GM21786 (cell line): Measurements from ENCODE around the gene MMP17.
"Not testable (repeated sequence)": the region's sequence is repeated elsewhere in the genome, so short reads cannot be mapped to it uniquely, and the experiment has no call there.

Experiments used
- ATAC-seq: cut with Tn5 transposase; IDR thresholded peaks from one replicate; pipeline ENCODE4 v1.9.1; 2021; ENCODE audit not compliant: unreplicated experiment

MMP17 gene

DNA sequence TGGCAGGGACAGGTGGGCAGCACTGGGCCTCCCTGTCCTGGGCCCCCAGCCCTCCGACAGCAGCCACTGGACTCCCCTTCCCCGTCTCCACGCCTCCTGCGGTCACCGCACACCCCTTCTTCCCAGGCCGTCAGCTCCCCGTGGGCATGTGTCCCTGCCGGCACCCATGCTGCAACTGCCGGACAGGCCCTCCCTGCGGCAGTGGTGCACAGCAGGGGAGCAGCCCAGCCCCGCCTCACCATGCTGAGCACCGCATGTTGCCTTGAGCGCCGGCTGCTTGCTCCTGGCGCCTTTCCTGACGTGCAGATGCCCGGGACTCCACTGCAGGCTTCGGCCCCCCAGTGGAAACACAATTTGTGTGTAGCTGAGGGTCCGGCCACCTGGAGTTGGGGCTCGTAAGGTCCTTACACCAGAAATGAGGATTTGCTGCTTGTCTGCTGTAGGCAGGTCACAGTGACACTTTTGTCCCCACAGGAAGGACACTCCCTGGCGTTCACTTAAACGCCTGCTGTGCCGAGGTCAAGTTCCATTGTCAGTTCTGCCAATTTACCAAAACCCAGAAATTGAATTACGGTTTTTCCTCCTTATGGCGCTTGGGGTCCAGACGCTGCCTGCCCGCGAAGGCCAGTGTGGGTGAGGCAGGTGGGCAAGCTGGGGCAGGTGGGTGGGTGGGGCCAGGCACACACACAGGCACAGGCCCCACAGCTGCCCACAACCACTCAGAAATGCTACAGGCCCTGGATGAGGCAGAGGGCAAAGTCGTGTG is 28.2 kb upstream of the MMP17 start:
- no peak for ATAC-seq

DNA sequence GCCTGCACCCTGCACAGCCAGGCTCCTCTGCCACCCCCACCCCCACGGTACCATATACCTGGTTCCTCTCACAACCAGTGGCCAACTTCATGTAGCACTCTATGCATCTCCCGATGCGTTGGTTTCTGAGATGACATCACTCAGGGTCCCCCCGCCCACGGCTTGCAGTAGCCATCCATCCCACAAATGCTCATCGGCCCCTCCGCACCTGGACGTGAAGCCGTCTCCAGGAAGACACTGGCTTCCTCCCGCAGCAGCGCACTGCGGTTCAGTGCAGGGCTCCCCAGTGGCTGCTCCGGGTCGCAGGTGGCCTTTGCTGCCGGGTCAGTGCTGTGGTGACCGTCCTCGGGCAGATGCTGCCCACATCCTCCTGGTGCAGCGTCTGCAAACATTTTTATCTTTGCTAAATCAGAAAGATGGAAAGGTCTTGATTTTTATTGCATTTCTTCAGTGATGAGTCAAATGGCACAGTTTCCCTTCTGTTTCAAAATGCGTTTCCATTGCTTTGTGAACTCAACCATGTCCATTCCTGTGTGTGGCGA is 27.5 kb upstream of the MMP17 start:
- ATAC-seq, result no peak

DNA sequence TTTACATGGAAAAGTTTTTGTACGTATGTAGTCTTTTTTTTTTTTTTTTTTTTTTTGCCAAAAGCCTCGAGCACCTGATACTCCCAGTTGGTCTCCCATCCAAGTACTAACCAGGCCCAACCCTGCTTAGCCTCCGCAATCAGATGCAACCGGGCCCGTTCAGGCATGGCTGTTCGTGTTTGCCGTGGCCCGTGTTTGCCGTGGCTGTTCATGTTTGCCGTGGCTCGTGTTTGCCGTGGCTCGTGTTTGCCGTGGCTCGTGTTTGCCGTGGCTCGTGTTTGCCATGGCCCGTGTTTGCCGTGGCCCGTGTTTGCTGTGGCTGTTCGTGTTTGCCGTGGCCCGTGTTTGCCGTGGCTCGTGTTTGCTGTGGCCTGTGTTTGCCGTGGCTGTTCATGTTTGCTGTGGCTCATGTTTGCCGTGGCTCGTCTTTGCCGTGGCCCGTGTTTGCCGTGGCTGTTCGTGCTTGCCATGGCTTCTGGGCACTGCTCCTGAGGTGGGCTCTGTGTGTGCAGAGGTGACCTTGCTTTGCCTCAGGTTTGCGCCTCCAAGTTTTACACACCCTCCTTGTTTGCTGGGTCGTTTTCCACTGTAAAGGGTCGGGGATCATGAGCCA is 26.8 kb upstream of the MMP17 start:
- no peak for ATAC-seq

DNA sequence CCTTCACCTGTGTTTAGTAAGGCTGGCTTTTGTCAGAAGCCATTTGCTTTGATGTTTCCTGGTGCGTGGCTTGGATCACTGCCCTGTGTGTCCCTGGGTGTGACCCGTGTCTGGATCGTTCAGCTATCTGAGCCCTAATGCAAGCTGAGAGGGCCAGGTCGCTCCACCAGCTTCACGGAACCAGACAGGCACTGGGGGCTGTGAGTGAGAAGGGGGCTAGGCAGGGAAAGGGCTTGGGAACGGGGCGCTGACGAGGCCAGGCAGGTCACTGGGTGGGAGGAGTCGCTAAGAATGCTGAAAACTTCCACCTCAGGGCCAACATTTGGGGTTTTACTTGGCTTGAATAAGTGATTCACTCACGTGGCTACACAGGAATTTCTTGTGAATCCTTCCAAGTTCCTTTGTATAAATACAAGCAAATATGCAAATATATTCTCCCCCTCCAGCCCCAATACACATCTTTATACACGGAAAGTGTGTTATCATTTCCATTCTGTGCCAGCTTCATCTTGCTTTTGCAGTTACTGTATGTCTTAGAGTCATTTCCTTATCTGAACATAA is 24.2 kb upstream of the MMP17 start:
- no peak for ATAC-seq

DNA sequence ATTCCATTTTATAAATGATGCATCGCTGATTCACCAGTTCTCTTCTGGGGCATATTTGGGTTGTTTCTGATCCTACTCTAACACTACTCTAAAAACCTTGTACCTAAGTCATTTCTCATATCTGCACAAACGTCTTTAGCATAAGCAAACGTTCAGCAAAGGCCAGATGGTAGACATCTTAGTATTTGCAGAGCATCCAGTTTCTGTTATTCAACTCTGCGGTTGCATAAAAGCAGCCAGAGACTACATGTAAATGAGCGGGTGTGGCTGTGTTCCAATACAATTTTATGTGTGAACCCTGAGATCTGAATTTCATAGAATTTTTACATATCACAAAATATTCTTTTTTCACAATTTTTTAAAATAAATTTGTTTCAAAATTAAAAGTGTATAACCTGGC is 22.8 kb upstream of the MMP17 start:
- ATAC-seq, result no peak

DNA sequence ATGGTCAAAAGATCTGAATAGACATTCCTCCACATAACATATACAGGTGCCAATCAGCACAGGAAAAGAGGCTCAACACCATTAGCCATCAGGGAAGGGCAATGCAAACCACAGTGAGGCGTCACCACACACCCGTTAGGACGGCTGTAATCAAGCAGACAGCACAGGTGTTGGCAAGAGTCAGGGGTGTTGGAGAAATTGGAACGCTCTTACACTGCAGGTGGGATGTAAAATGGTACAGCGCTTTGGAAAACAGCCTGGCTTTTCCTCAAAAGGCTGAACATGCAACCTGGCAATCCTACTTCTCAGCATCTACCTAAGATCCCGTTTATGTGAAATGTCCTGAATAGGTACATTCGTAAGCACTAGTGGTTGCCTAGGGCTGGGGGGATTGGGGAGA is 21.5 kb upstream of the MMP17 start:
- ATAC-seq, result no peak

DNA sequence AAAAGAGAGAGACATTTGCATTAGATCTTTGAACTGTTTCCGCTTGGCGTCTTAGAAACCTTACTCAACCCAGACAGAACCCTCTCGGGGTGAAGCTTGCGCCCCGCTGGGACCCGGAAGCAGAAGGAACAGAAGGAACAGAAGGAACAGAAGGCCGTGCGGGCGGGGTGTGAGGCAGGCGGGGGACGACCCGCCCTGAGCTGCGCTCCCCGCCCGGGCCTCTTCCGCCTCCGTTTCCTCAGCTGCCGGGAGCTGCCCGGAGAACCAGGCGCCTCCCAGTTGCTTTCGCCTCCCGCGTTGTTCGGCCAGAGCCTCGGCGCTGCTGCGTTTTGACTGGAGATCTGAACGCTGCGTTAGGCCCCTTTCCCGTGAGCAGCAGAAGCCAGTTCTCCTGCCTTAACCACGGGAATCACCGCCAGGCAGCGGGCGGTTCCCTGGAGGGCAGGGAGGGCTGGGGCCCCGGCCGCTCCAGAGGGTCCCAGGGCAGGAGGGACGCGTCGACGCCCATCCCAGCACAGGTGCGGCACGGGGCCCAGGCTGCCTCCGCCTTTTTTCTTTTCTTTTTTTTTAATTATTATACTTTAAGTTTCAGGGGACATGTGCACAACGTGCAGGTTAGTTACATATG is 19.3 kb upstream of the MMP17 start:
- ATAC-seq, result no peak

DNA sequence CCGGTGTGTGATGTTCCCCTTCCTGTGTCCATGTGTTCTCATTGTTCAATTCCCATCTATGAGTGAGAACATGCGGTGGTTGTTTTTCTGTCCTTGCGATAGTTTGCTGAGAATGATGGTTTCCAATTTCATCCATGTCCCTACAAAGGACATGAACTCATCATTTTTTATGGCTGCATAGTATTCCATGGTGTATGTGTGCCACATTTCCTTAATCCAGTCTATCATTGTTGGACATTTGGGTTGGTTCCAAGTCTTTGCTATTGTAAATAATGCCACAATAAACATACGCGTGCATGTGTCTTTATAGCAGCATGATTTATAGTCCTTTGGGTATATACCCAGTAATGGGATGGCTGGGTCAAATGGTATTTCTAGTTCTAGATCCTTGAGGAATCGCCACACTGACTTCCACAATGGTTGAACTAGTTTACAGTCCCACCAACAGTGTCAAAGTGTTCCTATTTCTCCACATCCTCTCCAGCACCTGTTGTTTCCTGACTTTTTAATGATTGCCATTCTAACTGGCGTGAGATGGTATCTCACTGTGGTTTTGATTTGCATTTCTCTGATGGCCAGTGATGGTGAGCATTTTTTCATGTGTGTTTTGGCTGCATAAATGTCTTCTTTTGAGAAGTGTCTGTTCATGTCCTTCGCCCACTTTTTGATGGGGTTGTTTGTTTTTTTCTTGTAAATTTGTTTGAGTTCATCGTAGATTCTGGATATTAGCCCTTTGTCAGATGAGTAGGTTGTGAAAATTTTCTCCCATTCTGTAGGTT is 18.5 kb upstream of the MMP17 start:
- not testable (repeated sequence) for ATAC-seq

DNA sequence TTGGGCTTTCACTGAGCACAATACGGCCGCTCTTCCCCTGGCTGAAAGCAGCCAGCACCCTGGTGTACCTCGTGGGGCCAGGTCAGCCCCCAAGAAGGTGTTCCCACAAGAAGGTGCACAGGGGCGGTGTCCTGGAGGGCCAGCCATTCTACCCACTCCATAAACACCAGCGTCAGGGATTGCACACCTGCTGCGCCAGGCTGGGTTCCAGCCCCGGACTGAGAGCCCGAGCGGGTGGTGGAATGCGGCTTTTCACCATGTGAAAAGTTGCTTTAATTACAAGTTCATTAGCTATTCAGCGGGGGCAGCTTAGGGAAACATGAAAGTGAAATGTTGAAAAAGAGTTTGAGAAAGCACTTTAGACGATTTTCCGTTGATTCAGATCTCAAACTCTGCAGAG is 17.5 kb upstream of the MMP17 start:
- ATAC-seq, result no peak

DNA sequence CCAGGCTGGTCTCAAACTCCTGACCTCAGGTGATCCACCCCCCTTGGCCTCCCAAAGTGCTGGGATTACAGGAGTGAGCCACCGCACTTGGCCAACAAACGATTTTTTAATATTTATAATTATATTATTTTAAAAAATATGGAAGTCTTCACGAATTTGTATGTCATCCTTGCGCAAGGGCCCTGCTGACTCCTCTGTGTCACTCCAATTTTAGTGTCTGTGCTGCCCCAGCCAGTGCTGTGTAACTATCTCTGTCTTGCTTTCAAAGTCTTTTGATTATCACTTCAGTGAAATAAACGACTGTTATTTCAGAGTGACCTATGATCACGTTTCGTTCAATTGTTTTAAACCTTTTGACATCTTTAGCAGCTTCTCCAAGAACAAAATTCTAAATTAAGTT is 13.1 kb upstream of the MMP17 start:
- no peak for ATAC-seq

DNA sequence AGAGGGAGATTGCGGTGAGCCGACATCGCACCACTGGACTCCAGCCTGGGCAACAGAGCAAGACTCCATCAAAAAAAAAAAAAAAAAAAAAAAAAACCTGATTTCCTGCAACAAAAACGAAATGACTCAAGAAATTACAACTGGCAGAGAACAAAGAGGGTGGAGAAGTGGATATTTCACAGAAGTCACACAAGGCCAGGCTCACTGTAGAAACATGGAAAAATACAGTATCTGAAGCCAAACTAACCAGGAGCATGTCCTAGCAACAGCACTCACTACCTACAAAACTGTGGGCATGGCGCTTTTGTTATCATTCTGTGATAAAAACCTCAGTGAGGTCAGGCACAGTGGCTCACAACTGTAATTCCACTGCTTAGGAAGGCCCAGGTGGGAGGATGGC is 11.7 kb upstream of the MMP17 start:
- no peak for ATAC-seq

DNA sequence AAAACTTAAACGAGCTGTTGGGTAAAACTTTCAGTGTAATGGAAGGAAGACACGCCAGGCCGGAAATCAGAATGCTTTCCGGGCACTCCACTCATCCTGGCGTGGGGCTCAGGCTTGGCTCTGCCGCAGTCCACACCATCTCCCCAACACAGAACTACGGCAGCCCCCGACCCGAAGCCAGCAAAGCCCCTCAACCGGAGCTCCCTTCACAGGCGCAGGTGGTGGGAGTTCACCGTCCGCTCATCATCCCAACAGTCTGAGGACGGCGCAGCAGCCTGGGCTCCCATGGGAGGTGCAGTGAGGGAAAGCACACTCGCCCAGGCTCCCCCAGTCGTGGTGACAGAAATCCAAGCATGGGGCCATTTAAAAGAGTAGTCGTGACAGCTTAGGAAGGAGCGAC is 11.0 kb upstream of the MMP17 start:
- ATAC-seq, result no peak

DNA sequence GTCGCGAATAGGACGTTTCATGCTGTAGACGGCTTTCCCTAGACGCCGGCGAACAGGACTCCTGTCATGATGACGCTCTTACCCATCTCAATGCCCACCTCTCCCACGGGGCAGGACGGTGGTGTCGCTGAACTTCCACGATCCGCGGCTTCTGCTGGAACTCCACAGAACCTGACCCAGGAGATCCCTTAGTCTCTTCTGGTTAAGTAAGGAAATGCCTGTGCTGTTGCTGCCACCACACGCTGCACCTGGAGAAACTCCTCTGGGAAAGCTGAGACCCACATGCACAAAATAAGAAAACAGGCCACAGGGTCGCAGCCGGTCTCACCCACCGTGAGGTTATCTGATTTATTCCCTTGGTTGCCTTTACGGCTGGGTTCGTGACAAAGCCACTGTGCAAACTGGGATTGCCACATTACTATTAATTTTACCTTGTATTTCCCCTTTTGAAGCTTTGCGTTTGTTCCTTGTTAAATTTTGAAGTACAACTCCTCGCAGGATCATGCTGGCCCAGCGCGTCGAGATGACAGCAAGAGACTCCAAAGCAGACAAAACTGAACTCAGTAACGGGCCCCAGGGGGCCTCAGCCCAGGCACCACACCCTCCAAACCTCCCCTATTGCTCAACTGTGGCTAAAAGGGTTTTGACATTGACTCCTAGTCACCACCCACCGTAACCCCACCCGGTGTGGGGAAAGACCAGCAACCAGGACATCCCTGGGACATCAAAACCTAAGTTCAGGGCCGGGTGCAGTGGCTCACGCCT is 9.2 kb upstream of the MMP17 start:
- ATAC-seq, result no peak

DNA sequence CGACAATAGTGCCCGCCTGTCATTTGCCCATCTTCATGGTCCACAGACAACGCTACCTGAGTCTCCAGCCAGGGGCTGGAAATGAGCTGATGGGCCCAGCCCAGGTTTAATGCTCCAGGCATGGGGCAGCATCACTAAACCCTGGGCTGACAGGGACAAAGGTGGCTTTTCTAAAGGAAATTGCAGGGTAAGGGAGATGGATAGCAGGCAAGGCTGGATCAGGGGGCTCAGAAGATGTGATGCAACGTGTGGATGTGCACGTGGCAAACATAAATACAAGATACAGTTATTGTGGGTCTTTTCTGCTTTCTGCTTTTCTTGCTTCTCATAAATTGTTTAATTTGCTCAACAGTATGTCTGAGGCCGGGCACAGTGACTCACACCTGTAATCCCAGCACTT is 3.7 kb upstream of the MMP17 start:
- ATAC-seq, result no peak

DNA sequence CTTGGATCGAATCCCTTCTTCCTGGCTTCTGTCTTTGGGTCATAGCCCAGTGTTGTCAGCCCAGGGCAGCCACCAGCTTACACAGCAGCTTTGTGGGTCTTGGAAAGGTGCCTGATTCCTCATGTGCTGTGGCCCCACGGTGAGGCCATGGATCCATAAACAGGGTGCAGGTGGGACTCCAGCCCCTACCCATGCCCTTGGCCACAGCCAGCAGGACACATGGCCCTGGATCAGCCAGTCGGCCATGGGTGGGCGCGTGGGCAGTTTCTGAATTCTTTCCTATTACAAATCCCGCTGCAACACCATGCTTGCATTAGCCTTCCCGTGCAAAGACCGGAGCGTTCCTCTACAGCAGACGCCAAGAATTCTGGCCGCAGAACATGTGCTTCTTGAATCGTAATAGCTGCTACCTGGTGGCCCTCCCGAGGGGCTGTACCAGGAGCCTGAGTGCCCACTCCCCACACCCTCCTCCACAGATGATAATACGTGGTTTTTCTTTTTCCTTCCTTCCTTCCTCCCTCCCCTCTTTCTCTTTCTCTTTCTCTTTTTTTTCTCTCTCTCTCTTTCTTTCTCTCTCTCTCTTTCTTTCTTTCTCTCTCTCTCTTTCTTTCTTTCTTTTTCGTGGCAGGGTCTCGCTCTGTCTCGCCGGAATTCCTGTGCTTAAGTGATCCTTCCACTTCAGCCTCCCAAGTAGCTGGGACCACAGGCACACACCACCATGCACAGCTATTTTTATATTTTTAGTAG is 2.9 kb upstream of the MMP17 start:
- no peak for ATAC-seq

DNA sequence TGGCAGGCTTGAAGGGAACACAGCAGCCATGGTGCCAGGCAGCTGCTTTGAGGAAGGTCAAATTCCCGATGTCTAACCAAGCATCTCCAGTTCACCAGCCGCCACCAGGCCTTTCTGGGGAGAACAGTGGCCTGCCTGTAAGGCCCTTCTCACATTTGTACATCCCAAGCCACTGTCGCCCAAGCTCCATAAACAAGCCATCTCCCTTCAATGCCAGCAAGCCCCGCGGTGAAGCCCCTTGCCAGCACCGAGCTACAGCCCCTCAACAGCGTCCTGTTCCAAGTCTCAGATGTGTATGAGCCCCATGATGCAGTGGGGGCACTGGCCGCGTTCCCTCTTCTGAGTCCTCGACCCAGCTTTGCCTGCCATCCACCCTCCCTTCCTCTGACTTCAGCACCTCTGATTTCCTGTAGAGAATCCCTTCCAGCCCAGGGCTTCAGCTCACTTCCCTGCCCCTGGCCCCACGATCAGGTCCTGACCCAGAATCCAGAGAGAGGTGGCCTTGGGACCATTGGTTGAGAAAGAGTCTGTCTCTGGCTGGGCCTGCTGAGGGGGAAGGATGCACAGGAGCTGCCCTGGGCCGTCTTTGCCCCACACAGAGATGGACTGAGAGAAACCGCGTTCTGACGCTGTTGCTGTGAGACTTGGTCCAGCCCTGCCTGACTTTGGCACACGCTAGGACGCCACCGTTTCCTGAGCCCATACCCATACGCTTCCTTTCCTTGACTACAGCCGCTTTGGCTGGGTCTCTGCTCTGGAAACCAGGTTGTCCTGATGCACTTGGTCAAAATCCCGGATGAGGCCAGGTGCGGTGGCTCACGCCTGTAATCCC is 1.9 kb upstream of the MMP17 start:
- no peak for ATAC-seq

DNA sequence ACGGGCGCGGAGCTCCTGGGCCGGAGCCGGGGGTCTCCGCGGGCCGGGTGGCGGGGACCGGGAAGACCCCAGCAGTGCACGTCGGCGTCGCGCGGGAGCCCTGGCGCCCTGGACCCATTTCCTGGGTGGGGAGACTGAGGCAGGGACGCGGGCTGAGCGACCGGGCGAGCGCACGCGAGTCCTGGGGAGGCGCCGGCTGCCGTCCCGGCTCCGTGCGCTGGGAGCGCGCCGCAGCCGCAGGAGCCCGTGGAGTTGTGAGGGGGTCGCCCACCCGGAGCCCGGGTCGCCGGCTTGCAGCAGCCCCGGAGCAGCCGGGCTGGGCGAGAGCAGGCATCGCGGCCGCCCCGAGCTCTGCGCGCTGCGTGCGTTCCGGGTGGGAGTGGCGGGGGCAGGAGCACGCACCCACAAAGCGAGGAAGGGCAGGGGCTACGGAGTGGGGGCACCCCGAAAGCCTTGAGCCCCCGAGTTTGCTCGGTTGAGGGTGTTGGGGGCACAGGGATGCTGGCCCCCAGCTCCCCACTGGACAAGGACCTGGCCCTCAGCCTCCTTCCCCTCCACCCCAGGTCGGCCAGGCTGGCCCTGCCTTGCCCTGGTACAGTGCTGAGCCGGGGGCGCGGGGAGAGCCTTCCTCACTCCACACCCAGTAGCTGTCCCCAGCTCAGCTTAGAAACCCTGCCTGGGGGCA is 620 bp downstream of the MMP17 start:
- ATAC-seq, result no peak

DNA sequence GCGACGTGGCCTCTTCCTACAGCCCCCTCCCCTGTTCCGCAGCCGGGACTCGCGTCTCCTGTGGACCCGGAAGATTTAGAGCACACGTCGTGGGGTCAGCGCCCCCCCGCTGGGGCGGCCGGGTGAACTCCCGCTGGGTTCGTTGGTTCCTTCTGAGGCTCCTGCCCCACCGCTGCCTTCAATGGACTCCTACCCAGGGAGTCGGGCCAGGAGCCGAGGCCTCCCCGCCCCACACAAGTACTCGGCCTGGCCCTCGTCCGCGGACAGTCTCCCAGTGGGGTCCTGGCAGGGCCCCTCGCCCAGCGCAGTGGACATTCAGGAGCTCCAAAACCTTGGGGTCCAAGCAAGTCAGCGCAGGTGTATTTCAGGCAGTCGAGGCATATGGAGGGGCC is 1.2 kb downstream of the MMP17 start:
- no peak for ATAC-seq
